Endometrial microvascular endothelial cells (primary cell): Measurements from ENCODE around the gene NUP98. TPM values are rescaled to one million over a fixed set of nuclear protein-coding genes. Genes with fewer than 3 reads are reported as not detected.
"Not testable (repeated sequence)": the region's sequence is repeated elsewhere in the genome, so short reads cannot be mapped to it uniquely, and the experiment has no call there.

Source experiments
- in situ Hi-C: cut with HindIII; loops from 2 replicates; pipeline ENCODE4 v1.10.0; 2017; ENCODE audit warnings: low sequenced_read_pairs, low pct_unique_long_range_greater_than_20kb; ENCODE audit errors: inconsistent ontology term
- total RNA-seq: library from RNA; depleted of rRNA; stranded (reverse); fragments of >200 nt; gene quantifications from one replicate; pipeline ENCODE4 v1.2.3, GENCODE V29; 2015; ENCODE audit errors: inconsistent ontology term

Gene NUP98
- total RNA-seq, 1 donor from 2014 or later: 131 TPM

DNA sequence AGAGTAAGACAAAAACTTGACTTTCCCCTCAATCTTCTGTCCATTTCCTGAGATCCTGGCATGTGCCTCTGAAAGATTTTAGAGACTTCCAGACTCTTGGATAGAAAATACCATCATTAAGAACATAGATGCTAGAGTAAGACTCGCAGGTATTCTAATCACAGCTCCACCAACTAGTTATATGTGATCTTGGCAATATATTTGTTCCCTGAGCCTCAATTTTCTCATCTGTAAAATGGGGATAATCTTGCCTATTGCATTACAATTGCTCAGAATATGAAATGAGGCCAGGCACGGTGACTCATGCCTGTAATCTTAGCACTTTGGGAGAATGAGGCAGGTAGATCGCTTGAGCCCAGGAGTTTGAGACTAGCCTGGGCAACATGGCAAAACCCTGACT is 32.7 kb upstream of the NUP98 start:
- in situ Hi-C loops: no loop called here

- in situ Hi-C loops: no loop called here
These were observed 30.3 kb upstream of the NUP98 start for GRCh38 chr11:3827434-3828186.

GRCh38 chr11:3826721-3827120 is 29.4 kb upstream of the NUP98 start:
- in situ Hi-C loops: no loop called here

- in situ Hi-C loops: no loop called here
These were observed 28.3 kb upstream of the NUP98 start for GRCh38 chr11:3825473-3826154.

GRCh38 chr11:3824714-3825472 is 27.5 kb upstream of the NUP98 start:
- in situ Hi-C loops: no loop called here

DNA sequence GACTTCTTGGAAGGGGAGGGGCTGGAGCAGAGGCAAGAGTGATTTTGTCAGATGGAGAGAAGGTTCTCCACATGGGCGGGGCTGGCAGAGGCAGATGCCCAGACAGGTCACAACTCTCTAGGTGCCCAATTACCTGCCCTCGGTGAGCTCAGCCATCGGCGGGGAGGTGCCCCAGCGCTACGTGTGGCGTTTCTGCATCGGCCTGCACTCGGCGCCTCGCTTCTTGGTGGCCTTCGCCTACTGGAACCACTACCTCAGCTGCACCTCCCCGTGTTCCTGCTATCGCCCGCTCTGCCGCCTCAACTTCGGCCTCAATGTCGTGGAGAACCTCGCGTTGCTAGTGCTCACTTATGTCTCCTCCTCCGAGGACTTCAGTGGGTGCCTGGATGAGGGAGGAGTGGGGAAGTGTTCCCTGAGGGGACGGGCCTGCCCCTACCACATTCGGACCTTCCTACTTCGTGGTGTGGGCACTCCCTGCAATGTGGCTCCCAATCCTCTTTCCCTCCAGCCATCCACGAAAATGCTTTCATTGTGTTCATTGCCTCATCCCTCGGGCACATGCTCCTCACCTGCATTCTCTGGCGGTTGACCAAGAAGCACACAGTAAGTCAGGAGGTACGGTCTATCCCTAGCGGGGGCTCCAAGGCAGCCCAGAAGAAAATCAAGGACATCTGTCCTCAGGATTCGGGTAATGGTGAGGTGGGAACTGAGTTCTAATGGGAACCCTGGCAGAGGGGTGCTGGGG is 26.6 kb upstream of the NUP98 start:
- in situ Hi-C loops: no loop called here

GRCh38 chr11:3823303-3823702 is 25.9 kb upstream of the NUP98 start:
- in situ Hi-C loops: no loop called here

DNA sequence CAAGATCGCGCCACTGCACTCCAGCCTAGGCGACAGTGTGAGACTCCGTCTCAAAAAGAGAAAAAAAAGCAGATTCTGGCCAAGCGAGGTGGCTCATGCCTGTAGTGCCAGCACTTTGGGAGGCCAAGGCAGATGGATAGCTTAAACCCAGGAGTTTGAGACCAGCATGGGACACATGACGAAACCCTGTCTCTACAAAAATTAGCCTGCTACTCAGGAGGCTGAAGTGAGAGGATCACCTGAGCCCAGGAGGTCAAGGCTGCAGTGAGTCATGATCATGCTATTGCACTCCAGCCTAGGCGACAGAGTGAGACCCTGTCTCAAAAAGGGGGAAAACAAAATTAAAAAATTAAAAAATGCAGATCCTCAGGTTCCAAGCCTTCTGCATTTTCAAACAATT is 25.0 kb upstream of the NUP98 start:
- in situ Hi-C loops: no loop called here

GRCh38 chr11:3820971-3821370 is 23.6 kb upstream of the NUP98 start:
- in situ Hi-C loops: no loop called here

- in situ Hi-C loops: no loop called here
These were observed 19.9 kb upstream of the NUP98 start for GRCh38 chr11:3817181-3817800.

DNA sequence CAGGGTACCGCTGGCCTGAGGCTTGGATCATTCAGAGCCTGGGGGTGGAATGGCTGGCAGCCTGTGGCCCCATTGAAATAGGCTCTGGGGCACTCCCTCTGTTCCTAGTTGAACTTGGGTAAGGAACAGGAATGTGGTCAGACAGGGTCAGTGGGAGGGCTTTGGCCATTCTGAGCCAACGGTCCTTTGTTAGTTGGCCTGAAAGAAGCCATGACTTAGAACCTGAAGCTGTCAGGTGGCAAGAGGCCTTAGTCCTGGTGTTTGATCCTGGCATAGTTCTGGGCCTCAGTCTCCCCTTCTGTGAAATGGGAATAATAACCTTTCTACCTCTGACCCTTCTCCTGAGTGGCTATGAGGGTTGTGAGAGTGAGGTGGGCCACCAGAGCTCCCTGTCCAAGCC is 19.3 kb upstream of the NUP98 start:
- in situ Hi-C loops: no loop called here

GRCh38 chr11:3815845-3816244 is 18.5 kb upstream of the NUP98 start:
- in situ Hi-C loops: no loop called here

- in situ Hi-C loops: not testable (repeated sequence)
These were observed 17.5 kb upstream of the NUP98 start for GRCh38 chr11:3814832-3815231.

DNA sequence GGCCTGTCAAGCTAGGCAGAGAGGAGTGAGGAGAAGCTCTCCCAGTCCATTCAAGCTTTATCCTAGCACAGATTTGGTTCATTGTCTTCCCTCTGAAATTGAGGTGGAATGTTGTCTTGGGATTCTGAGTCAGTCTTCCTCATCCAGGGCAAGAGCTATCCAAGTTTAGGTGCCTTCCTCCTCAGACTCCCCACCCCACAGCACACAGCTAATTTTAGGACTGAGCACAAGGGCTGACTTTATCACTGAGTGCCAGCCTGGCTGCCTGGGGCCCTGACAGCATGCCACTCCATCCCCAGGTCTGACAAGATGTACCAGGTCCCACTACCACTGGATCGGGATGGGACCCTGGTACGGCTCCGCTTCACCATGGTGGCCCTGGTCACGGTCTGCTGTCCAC is 13.6 kb upstream of the NUP98 start:
- in situ Hi-C loops: no loop called here

- in situ Hi-C loops: no loop called here
These were observed 13.1 kb upstream of the NUP98 start for GRCh38 chr11:3810446-3810845.

DNA sequence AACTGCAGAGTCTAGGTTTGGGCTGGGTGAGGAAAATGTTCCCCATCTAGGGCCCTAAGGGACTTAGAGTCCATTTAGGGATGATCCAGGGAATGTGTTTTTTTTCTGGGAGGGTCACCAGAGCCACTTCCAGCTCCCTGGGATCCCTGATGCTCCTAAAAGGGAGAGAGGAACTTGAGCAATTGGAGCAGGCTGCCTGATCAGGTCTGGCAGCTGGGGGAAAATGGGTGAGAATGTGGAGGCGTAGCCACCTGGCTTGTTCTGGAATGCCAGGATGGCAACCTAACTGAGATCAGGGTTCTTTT is 12.2 kb upstream of the NUP98 start:
- in situ Hi-C loops: no loop called here

- in situ Hi-C loops: no loop called here
These were observed 11.7 kb upstream of the NUP98 start for GRCh38 chr11:3808861-3809623.
